ENCODE data around the gene KCND2.

The KCND2 gene

DNA sequence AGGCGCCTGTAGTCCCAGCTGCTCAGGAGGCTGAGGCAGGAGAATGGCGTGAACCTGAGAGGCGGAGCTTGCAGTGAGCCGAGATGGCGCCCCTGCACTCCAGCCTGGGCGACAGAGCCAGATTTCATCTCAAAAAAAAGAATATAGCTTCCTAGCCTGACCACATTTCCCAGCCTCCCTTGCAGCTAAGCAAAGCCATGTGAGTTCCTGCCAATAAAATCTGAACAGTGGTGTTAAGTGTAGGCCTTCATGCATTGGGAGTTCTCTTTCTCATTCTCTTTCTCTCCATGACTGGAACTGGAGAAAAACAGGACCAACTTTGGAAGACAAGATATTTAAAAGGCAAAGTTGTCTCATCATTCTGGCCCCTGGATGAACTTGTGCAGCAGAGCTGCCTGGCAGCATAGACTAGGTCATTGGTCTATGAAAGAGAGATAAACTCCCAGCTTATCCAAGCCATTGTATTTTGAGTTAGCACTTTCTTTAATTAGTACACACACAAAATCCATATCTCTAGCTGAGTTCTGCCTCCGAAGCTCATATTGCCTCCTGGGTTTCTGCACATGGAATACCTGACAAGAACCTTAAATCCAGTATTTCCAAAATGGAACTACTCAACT lies 524.2 kb downstream of the KCND2 start:
- no peak for TF ChIP-seq SIN3A (IDR thresholded peaks at IDR 0.05; ENCODE audit: borderline replicate concordance, insufficient read depth, low read length)
- no peak for TF ChIP-seq POLR2AphosphoS5 (IDR thresholded peaks at IDR 0.05; ENCODE audit: low read depth, low read length)
- TF ChIP-seq, protein P1, sequence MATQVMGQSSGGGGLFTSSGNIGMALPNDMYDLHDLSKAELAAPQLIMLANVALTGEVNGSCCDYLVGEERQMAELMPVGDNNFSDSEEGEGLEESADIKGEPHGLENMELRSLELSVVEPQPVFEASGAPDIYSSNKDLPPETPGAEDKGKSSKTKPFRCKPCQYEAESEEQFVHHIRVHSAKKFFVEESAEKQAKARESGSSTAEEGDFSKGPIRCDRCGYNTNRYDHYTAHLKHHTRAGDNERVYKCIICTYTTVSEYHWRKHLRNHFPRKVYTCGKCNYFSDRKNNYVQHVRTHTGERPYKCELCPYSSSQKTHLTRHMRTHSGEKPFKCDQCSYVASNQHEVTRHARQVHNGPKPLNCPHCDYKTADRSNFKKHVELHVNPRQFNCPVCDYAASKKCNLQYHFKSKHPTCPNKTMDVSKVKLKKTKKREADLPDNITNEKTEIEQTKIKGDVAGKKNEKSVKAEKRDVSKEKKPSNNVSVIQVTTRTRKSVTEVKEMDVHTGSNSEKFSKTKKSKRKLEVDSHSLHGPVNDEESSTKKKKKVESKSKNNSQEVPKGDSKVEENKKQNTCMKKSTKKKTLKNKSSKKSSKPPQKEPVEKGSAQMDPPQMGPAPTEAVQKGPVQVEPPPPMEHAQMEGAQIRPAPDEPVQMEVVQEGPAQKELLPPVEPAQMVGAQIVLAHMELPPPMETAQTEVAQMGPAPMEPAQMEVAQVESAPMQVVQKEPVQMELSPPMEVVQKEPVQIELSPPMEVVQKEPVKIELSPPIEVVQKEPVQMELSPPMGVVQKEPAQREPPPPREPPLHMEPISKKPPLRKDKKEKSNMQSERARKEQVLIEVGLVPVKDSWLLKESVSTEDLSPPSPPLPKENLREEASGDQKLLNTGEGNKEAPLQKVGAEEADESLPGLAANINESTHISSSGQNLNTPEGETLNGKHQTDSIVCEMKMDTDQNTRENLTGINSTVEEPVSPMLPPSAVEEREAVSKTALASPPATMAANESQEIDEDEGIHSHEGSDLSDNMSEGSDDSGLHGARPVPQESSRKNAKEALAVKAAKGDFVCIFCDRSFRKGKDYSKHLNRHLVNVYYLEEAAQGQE (IDR thresholded peaks at IDR 0.05; ENCODE audit: insufficient read depth in 1 of 2, low read depth in 2 of 2, low read length in 2 of 2): no peak
- TF ChIP-seq FOXP2 (optimal IDR thresholded peaks at IDR 0.05; ENCODE audit: borderline replicate concordance, extremely low read depth, extremely low read length, insufficient read depth): no peak
- TF ChIP-seq TAF1 (IDR thresholded peaks at IDR 0.05; ENCODE audit: borderline replicate concordance, insufficient read depth, low read length): no peak

DNA sequence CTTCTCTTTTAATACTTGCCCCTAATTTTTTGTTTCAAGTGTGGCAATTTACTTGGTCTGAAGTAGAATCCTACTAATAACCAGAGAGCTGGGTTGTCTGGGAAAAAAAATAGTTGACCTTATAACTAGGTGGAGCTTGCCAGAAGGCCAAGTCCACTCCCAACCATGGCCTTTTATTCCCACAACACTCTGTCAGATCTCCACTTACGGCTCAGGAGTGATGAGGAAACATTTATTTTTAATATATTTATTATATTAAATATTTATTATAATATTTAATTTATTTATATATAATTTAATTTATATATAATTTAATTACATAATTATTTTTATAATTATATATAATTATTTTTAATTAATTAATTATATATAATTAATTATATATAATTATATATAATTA lies 526.2 kb downstream of the KCND2 start:
- no peak for TF ChIP-seq TAF1 (IDR thresholded peaks at IDR 0.05; ENCODE audit: borderline replicate concordance, insufficient read depth, low read length)
- TF ChIP-seq, protein P1 (IDR thresholded peaks at IDR 0.05; ENCODE audit: insufficient read depth in 1 of 2, low read depth in 2 of 2, low read length in 2 of 2): no peak
- TF ChIP-seq FOXP2 (optimal IDR thresholded peaks at IDR 0.05; ENCODE audit: borderline replicate concordance, extremely low read depth, extremely low read length, insufficient read depth): no peak
- TF ChIP-seq SIN3A (IDR thresholded peaks at IDR 0.05; ENCODE audit: borderline replicate concordance, insufficient read depth, low read length): no peak
- no peak for TF ChIP-seq POLR2AphosphoS5 (IDR thresholded peaks at IDR 0.05; ENCODE audit: low read depth, low read length)

Data from PFSK-1 (cell line).